Neural cell (in vitro differentiated cells): ENCODE data around the gene CDON. TPM values are rescaled to one million over a fixed set of nuclear protein-coding genes. Genes with fewer than 3 reads are reported as not detected.

Source experiments
- H2AFZ ChIP-seq: fragments of 200-600, 300-800 bp; sonication (generic), shearing (Covaris generic); 2 replicates; pipeline ENCODE4 v1.6.0; 2014; ENCODE audit warnings: low read depth, mild to moderate bottlenecking, antibody characterized with exemption, low read length, moderate library complexity
- H3F3A ChIP-seq: fragments of 200-600 bp; shearing (Covaris generic); 2 replicates; pipeline ENCODE4 v1.6.1; 2016; ENCODE audit warnings: mild to moderate bottlenecking, moderate library complexity, mixed read lengths, antibody characterized with exemption, low read length; ENCODE audit not compliant: insufficient read depth, poor library complexity, severe bottlenecking
- H3K27ac ChIP-seq: fragments of 200-600, 300-800 bp; sonication (generic), shearing (Covaris generic); 2 replicates; pipeline ENCODE4 v1.5.1; 2014; ENCODE audit warnings: mild to moderate bottlenecking, low read length, moderate library complexity
- H3K27me3 ChIP-seq: fragments of 300-800, 200-600 bp; sonication (generic), shearing (Covaris generic); 2 replicates; pipeline ENCODE4 v1.6.0; 2014; ENCODE audit warnings: mild to moderate bottlenecking, low read depth, low read length, moderate library complexity; ENCODE audit not compliant: insufficient read depth
- H3K36me3 ChIP-seq: fragments of 300-800, 200-600 bp; sonication (generic), shearing (Covaris generic); 2 replicates; pipeline ENCODE4 v1.5.1; 2014; ENCODE audit warnings: mild to moderate bottlenecking, antibody characterized with exemption, low read length, moderate library complexity; ENCODE audit not compliant: insufficient read depth
- H3K4me2 ChIP-seq: fragments of 300-800, 200-600 bp; sonication (generic), shearing (Covaris generic); 2 replicates; pipeline ENCODE4 v1.6.0; 2014; ENCODE audit warnings: mild to moderate bottlenecking, low read length
- H3K4me3 ChIP-seq: fragments of 300-800, 200-600 bp; sonication (generic), shearing (Covaris generic); 2 replicates; pipeline ENCODE4 v1.5.1; 2014; ENCODE audit warnings: mild to moderate bottlenecking, low read length, moderate library complexity
- H3K79me2 ChIP-seq: fragments of 200-600 bp; shearing (Covaris generic); replicated peaks from 2 replicates; pipeline ENCODE4 v1.6.0; 2014; ENCODE audit warnings: mild to moderate bottlenecking, low read length, moderate library complexity; ENCODE audit not compliant: insufficient read depth
- H3K9ac ChIP-seq: fragments of 300-800, 200-600 bp; sonication (generic), shearing (Covaris generic); 2 replicates; pipeline ENCODE4 v1.6.1; 2016; ENCODE audit warnings: mild to moderate bottlenecking, low read length, mixed read lengths
- H3K9me2 ChIP-seq: fragments of 200-600 bp; shearing (Covaris generic); 2 replicates; pipeline ENCODE4 v1.6.1; 2016; ENCODE audit warnings: mild to moderate bottlenecking, low read length, mixed read lengths; ENCODE audit not compliant: insufficient read depth
- H3K9me3 ChIP-seq: fragments of 200-600, 300-800 bp; sonication (generic), shearing (Covaris generic); 2 replicates; pipeline ENCODE4 v1.6.1; 2016; ENCODE audit warnings: mild to moderate bottlenecking, mixed run types, low read length, moderate library complexity, mixed read lengths
- H4K20me1 ChIP-seq: fragments of 200-600 bp; shearing (Covaris generic); 2 replicates; pipeline ENCODE4 v1.6.1; 2016; ENCODE audit warnings: mild to moderate bottlenecking, mixed run types; ENCODE audit not compliant: insufficient read depth
- CTCF ChIP-seq: fragments of 450-650 bp; IDR thresholded peaks from 2 replicates; pipeline ENCODE4 v1.5.1; 2014; ENCODE audit warnings: antibody characterized with exemption, mild to moderate bottlenecking, moderate library complexity; ENCODE audit not compliant: poor library complexity, severe bottlenecking
- EP300 ChIP-seq: fragments of 450-650 bp; conservative IDR thresholded peaks from 2 replicates; pipeline ENCODE4 v1.6.1; 2014; ENCODE audit warnings: antibody characterized with exemption, mild to moderate bottlenecking, moderate library complexity; ENCODE audit not compliant: poor library complexity, severe bottlenecking
- EZH2 ChIP-seq: fragments of 200-600, 300-800 bp; shearing (Covaris generic), sonication (generic); IDR thresholded peaks from 2 replicates; pipeline ENCODE4 v1.6.1; 2014; ENCODE audit warnings: antibody characterized with exemption, low read length, borderline replicate concordance, mild to moderate bottlenecking; ENCODE audit not compliant: insufficient read depth, poor library complexity, severe bottlenecking
- MXI1 ChIP-seq: fragments of 450-650 bp; conservative IDR thresholded peaks from 2 replicates; pipeline ENCODE4 v1.6.1; 2014; ENCODE audit warnings: antibody characterized with exemption, mild to moderate bottlenecking; ENCODE audit not compliant: poor library complexity, severe bottlenecking
- POLR2AphosphoS5 ChIP-seq: IDR thresholded peaks from 2 replicates; pipeline ENCODE4 v1.6.1; 2012
- RAD21 ChIP-seq: fragments of 450-650 bp; conservative IDR thresholded peaks from 2 replicates; pipeline ENCODE4 v1.6.1; 2014; ENCODE audit warnings: antibody characterized with exemption, mild to moderate bottlenecking, moderate library complexity
- REST ChIP-seq: IDR thresholded peaks from 2 replicates; pipeline ENCODE4 v1.6.1; 2012; ENCODE audit warnings: borderline replicate concordance
- SMC3 ChIP-seq: fragments of 450-650 bp; conservative IDR thresholded peaks from 2 replicates; pipeline ENCODE4 v1.6.1; 2014; ENCODE audit warnings: antibody characterized with exemption, mild to moderate bottlenecking, moderate library complexity; ENCODE audit not compliant: poor library complexity
- TAF1 ChIP-seq: IDR thresholded peaks from 2 replicates; pipeline ENCODE4 v1.6.1; 2012; ENCODE audit warnings: low read depth
- polyA plus RNA-seq: library from polyadenylated mRNA; depleted of rRNA; stranded (reverse); fragments of >200 nt; gene quantifications from 2 replicates; pipeline ENCODE4 v1.2.3, GENCODE V29; 2014

The CDON gene
- polyA plus RNA-seq, 1 donor from 2014 or later: 44.1 TPM

DNA sequence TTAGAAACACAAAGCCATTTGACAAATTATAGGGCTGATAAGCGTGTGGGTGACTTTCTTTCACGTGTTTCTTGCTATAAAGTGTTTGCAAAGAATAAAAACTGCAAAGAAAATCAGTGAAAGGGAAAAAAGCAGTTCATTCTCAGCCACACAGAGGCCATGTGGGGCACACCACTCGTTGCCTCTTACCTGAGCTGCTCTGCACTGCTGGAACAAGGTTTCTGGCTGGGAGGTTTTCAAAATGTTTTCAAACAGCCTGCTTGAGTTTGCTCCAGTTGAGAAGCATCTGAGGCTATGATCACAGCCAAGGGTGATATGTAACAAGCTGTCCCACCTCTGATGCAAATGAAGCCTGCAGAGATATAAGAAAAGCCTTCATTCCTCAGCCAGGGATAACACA, 131.6 kb downstream of the CDON start:
- H3K9me3 ChIP-seq: no peaks in the 10 kb centered on the region
- H3K27me3 ChIP-seq: no peaks in the 10 kb centered on the region
- H3K9ac ChIP-seq: no peak overlapping the region
- no peaks in the 10 kb centered on the region for H3K36me3 ChIP-seq
- H4K20me1 ChIP-seq: no peaks in the 10 kb centered on the region
- H3F3A ChIP-seq: no peaks in the 10 kb centered on the region
- H3K4me2 ChIP-seq: no peak overlapping the region
- no peak overlapping the region for H2AFZ ChIP-seq
- no peak overlapping the region for H3K4me3 ChIP-seq
- no peaks in the 10 kb centered on the region for H3K9me2 ChIP-seq
- TF ChIP-seq MXI1: no peak
- no peak for TF ChIP-seq TAF1
- TF ChIP-seq CTCF: no peak
- no peak for TF ChIP-seq RAD21
- no peak for TF ChIP-seq POLR2AphosphoS5
- no peak for TF ChIP-seq REST
- TF ChIP-seq EP300: no peak
- no peaks in the 10 kb centered on the region for H3K79me2 ChIP-seq
- H3K27ac ChIP-seq: no peak overlapping the region

DNA sequence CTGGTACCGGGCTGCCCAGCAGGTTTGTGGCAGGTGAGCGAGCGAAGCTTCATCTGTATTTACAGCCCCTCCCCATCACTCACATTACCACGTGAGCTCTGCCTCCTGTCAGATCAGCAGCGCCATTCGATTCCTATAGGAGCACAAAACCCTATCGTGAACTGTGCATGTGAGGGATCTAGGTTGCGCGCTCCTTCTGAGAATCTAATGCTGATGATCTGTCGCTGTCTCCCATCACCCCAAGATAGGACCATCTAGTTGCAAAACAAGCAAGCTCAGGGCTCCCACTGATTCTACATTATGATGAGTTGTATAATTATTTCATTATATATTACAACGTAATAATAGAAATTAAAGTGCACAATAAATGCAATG, 132.6 kb downstream of the CDON start:
- Histone ChIP-seq H3K27me3 (no peaks in the 10 kb centered on the region), H3K9me3 (no peaks in the 10 kb centered on the region), H3K9ac (no peak overlapping the region), H3F3A (no peaks in the 10 kb centered on the region), H3K27ac (no peak overlapping the region), H3K4me3 (no peak overlapping the region), H4K20me1 (no peaks in the 10 kb centered on the region), H3K4me2 (no peak overlapping the region), H2AFZ (no peak overlapping the region), H3K79me2 (no peaks in the 10 kb centered on the region), H3K9me2 (no peaks in the 10 kb centered on the region), H3K36me3 (no peaks in the 10 kb centered on the region)
- TF ChIP-seq CTCF (no peak), RAD21 (no peak), MXI1 (no peak), TAF1 (no peak), SMC3 (no peak), REST (no peak), EZH2 (no peak), EP300 (no peak), POLR2AphosphoS5 (no peak)
